HUES64 (cell line): ENCODE data around the gene SPTBN4.

ENCODE experiments used
- H3K27ac ChIP-seq: 2 replicates; pipeline ENCODE4 v1.7.0; 2013; ENCODE audit warnings: low read depth, low read length, inconsistent platforms
- H3K27me3 ChIP-seq: 2 replicates; pipeline ENCODE4 v1.6.1; 2013; ENCODE audit warnings: mild to moderate bottlenecking, low read length; ENCODE audit not compliant: insufficient read depth
- H3K36me3 ChIP-seq: 2 replicates; pipeline ENCODE4 v1.6.1; 2013; ENCODE audit warnings: mild to moderate bottlenecking, low read length; ENCODE audit not compliant: insufficient read depth
- H3K4me1 ChIP-seq: 2 replicates; pipeline ENCODE4 v1.6.1; 2013; ENCODE audit warnings: mild to moderate bottlenecking, low read length, moderate library complexity; ENCODE audit not compliant: insufficient read depth
- H3K4me3 ChIP-seq: 2 replicates; pipeline ENCODE4 v1.5.1; 2013; ENCODE audit warnings: mild to moderate bottlenecking, low read length, moderate library complexity
- H3K9ac ChIP-seq: 2 replicates; pipeline ENCODE4 v1.6.1; 2013; ENCODE audit warnings: mild to moderate bottlenecking, low read depth, low read length
- H3K9me3 ChIP-seq: 2 replicates; pipeline ENCODE4 v1.6.1; 2013; ENCODE audit warnings: low read depth, low read length; ENCODE audit not compliant: insufficient read depth
- WGBS: fragments of 150-250, 120-280 bp; methylation state at CpG from one replicate; pipeline ENCODE4 v1.1.7; 2013; ENCODE audit warnings: missing lambda C conversion rate; 5-methylcytosine and 5-hydroxymethylcytosine counted together

The SPTBN4 gene

DNA sequence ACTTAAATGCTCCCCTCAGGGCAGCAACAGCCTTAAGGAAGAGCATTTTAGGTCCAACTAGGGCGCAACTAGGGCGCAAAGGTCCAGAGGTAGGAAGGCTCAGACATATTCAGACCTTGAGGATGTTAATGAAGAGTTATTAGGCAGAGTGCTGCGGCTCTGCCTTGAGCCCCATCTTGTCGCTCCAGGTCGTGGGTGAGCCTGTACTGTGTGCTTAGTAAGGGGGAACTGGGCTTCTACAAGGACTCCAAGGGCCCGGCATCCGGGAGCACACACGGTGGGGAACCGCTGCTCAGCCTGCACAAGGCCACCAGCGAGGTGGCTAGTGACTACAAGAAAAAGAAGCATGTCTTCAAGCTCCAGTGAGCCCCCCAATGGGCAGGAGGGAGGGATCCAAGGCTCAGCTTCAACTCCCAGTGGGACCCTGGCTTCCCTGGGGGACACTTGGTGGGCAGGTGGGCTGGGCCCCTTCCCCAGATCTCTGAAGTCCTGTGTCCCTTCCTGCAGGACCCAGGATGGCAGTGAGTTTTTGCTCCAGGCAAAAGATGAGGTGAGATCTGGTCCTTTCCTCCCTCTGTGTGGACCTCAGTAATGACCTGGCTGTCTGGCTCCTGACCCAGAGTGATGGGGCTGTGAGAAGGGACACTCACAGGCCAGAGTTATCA lies 105.2 kb downstream of the SPTBN4 start:
- WGBS: 80% methylated on average over 10 of the region's 10 CpGs
- peaks cover 34% of the 10 kb centered on the region for H3K27me3 ChIP-seq
- no peak overlapping the region for H3K9ac ChIP-seq
- no peaks in the 10 kb centered on the region for H3K36me3 ChIP-seq
- no peak overlapping the region for H3K4me3 ChIP-seq
- H3K4me1 ChIP-seq: peaks cover 4% of the 10 kb centered on the region; the same call in 1 of the 2 replicates
- no peaks in the 10 kb centered on the region for H3K9me3 ChIP-seq
- no peak overlapping the region for H3K27ac ChIP-seq

DNA sequence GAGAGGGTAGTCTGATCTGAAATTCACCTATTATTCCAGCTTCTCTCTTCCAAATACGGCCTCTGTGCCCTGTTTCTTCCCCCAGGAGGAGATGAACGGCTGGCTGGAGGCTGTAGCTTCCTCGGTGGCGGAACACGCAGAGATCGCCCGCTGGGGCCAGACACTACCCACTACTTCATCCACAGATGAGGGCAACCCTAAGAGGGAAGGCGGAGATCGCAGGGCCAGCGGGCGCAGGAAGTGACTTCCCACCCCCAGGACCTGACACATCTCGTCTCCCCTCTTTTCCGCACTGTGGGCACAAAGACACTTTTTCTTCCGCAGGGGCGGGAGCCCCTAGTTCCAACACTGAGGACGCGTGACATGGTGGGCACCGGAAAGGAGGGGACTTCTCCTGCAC lies 108.5 kb downstream of the SPTBN4 start:
- peaks cover 11% of the 10 kb centered on the region for H3K36me3 ChIP-seq
- 73% methylated on average over 18 of the region's 18 CpGs for WGBS
- H3K9ac ChIP-seq: no peak overlapping the region
- H3K27me3 ChIP-seq: peaks cover under 1% of the 10 kb centered on the region
- H3K4me3 ChIP-seq: peak overlapping the region; percentile 82
- H3K9me3 ChIP-seq: no peaks in the 10 kb centered on the region
- no peaks in the 10 kb centered on the region for H3K4me1 ChIP-seq
- no peak overlapping the region for H3K27ac ChIP-seq

DNA sequence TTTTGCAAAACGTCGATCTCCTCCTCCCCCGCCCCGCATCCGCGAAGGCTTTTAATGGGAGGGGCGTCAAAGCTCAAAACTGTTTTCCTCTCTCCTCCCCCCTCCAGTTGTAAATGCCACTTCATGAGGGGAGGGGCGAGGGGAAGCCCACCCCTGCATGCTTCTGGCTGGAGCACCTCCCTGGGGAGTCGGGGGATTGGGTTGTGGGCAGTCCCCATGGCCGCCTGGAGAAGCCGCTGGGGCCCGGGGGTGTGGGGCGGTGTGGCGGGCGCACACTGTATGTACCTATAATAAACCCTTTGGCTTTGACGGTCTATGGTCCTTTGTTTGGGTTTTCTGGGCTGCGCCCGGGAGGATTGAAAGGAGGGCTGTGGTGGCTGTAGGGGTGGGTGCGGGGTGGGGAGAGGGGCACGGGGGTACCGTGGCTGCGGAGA lies 109.4 kb downstream of the SPTBN4 start:
- Histone ChIP-seq H3K27ac (no peak overlapping the region), H3K4me3 (peak overlapping the region; percentile 82), H3K27me3 (no peaks in the 10 kb centered on the region; the same call in 1 of the 2 replicates), H3K9me3 (no peaks in the 10 kb centered on the region), H3K9ac (peak overlapping the region; percentile 60), H3K4me1 (no peaks in the 10 kb centered on the region), H3K36me3 (peaks cover 18% of the 10 kb centered on the region)
- WGBS: 1% methylated on average over 13 of the region's 22 CpGs

GRCh38 chr19:40576585-40577451 lies 110.0 kb downstream of the SPTBN4 start, which contains the start of gene SHKBP1:
TSS of gene SHKBP1 (plus strand) at chr19:40576873. CDS start at chr19:40576900, 27 bp downstream.
- WGBS: 2% methylated on average over 45 of the region's 55 CpGs
- H3K4me1 ChIP-seq: no peaks in the 10 kb centered on the region
- peaks cover 18% of the 10 kb centered on the region for H3K36me3 ChIP-seq
- H3K4me3 ChIP-seq: peak within 1 kb of the TSS; percentile 82
- peak within 1 kb of the TSS; percentile 60 for H3K9ac ChIP-seq
- peak within 1 kb of the TSS; percentile 34; the same call in 1 of the 2 replicates for H3K27ac ChIP-seq
- H3K9me3 ChIP-seq: no peaks in the 10 kb centered on the region
- no peaks in the 10 kb centered on the region; the same call in 1 of the 2 replicates for H3K27me3 ChIP-seq

DNA sequence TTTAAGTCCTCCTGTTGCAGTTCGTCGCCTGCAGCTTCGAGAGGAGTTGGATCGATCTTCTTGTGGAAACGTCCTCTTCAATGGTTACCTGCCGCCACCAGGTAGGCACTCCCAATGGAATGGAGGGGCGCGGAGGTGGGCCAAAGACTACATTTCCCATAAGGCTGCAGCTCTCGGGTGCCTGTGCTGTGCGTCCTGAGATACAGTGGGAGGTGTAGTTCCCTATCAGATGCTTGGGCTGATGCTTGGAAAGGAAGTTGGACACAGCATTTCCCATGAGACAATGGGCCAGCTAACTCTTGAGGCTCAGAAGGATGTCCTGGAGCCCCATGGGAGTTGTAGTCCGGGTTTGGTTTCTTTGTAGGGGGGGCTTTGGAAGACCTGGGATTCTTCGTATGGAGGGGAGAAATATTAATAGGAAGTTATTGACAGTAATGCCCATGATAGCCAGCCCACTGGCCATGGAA lies 111.7 kb downstream of the SPTBN4 start:
- no peak overlapping the region for H3K27ac ChIP-seq
- 77% methylated on average over 12 of the region's 12 CpGs for WGBS
- H3K4me3 ChIP-seq: peak overlapping the region; percentile 4; the same call in 1 of the 2 replicates
- H3K9ac ChIP-seq: no peak overlapping the region
- H3K9me3 ChIP-seq: no peaks in the 10 kb centered on the region
- H3K4me1 ChIP-seq: no peaks in the 10 kb centered on the region
- peaks cover 26% of the 10 kb centered on the region for H3K36me3 ChIP-seq
- H3K27me3 ChIP-seq: no peaks in the 10 kb centered on the region

DNA sequence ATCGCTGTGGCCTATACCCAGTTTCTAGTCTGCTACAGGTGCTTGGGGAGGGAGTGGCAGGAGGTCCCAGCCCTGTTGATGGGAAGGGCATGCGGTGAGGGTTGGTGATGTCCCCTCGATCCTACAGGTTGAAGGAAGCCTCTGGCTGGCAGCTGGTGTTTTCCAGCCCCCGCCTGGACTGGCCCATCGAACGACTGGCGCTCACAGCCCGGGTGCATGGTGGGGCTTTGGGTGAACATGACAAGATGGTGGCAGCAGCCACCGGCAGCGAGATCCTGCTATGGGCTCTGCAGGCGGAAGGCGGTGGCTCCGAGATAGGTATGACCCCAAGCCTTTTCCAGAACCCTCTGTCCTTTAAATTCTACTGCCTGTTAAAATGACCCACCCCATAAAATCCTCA lies 113.8 kb downstream of the SPTBN4 start:
- Histone ChIP-seq H3K4me3 (no peak overlapping the region), H3K9ac (no peak overlapping the region), H3K27me3 (no peaks in the 10 kb centered on the region), H3K27ac (no peak overlapping the region), H3K9me3 (no peaks in the 10 kb centered on the region), H3K4me1 (no peaks in the 10 kb centered on the region), H3K36me3 (peaks cover 33% of the 10 kb centered on the region)
- 98% methylated on average over 13 of the region's 13 CpGs for WGBS

DNA sequence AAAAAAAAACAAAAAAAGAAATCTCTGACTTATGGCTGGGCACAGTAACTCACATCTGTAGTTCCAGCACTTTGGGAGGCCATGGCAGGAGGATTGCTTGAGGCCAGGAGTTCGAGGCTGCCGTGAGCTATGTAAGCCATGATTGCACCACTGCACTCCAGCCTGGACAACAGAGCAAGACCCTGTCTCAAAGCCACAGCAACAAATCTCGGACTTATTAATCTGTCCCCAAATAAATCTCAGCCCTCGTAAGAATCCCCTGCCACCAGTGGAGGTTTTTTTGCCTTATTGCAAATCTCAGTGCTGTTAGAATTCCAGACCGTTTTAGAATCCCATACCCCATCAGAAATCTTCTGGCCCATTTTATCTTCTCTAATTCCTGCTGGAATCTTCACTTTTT lies 114.7 kb downstream of the SPTBN4 start:
- Histone ChIP-seq H3K9ac (no peak overlapping the region), H3K27ac (no peak overlapping the region), H3K36me3 (peaks cover 34% of the 10 kb centered on the region), H3K4me3 (no peak overlapping the region), H3K9me3 (no peaks in the 10 kb centered on the region), H3K27me3 (no peaks in the 10 kb centered on the region), H3K4me1 (no peaks in the 10 kb centered on the region)
- 95% methylated on average over 5 of the region's 5 CpGs for WGBS

- Histone ChIP-seq H3K9ac (no peak overlapping the region), H3K4me1 (no peaks in the 10 kb centered on the region), H3K4me3 (no peak overlapping the region), H3K27me3 (no peaks in the 10 kb centered on the region), H3K27ac (no peak overlapping the region), H3K36me3 (peaks cover 38% of the 10 kb centered on the region), H3K9me3 (no peaks in the 10 kb centered on the region)
- 81% methylated on average over 2 of the region's 2 CpGs for WGBS
Measured at GRCh38 chr19:40582467-40582866, 115.7 kb downstream of the SPTBN4 start.

GRCh38 chr19:40583283-40583682 lies 116.5 kb downstream of the SPTBN4 start:
- Histone ChIP-seq H3K4me3 (no peak overlapping the region), H3K27me3 (no peaks in the 10 kb centered on the region), H3K9me3 (no peaks in the 10 kb centered on the region), H3K27ac (no peak overlapping the region), H3K4me1 (no peaks in the 10 kb centered on the region), H3K36me3 (peaks cover 44% of the 10 kb centered on the region), H3K9ac (no peak overlapping the region)
- 92% methylated on average over 12 of the region's 14 CpGs for WGBS

- H3K9ac ChIP-seq: no peak overlapping the region
- no peaks in the 10 kb centered on the region for H3K4me1 ChIP-seq
- no peak overlapping the region for H3K4me3 ChIP-seq
- H3K27me3 ChIP-seq: no peaks in the 10 kb centered on the region
- no peaks in the 10 kb centered on the region for H3K9me3 ChIP-seq
- H3K27ac ChIP-seq: no peak overlapping the region
- H3K36me3 ChIP-seq: peaks cover 47% of the 10 kb centered on the region
- WGBS: 84% methylated on average over 5 of the region's 5 CpGs
Measured at GRCh38 chr19:40584007-40584406, 117.2 kb downstream of the SPTBN4 start.
